Measurements from ENCODE around the gene CCDC183.

DNA sequence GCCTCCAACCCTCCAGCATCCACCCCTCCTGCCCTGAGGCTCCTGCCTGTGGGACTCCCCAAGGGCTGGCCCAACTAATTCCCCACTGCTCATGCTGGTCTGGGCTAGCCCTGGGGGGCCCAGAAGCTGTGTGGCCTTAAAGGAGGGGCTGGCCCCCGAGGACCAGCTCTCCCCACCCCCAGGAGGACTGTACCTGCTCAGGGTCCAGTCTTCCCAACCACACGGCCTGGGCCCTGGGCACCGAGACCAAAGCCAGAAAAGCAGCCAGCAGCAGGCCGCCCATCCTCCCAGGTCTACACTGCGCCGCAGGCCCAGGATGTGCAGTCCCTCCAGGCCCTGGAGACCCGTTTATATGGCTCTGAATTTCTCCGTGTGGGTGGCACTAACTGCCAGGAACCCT is 47.9 kb upstream of the CCDC183 start, which contains the start of gene LCN6:
- TF ChIP-seq, protein P1, sequence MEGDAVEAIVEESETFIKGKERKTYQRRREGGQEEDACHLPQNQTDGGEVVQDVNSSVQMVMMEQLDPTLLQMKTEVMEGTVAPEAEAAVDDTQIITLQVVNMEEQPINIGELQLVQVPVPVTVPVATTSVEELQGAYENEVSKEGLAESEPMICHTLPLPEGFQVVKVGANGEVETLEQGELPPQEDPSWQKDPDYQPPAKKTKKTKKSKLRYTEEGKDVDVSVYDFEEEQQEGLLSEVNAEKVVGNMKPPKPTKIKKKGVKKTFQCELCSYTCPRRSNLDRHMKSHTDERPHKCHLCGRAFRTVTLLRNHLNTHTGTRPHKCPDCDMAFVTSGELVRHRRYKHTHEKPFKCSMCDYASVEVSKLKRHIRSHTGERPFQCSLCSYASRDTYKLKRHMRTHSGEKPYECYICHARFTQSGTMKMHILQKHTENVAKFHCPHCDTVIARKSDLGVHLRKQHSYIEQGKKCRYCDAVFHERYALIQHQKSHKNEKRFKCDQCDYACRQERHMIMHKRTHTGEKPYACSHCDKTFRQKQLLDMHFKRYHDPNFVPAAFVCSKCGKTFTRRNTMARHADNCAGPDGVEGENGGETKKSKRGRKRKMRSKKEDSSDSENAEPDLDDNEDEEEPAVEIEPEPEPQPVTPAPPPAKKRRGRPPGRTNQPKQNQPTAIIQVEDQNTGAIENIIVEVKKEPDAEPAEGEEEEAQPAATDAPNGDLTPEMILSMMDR (IDR thresholded peaks at IDR 0.05 in 8 of 11, conservative IDR thresholded peaks at IDR 0.05 in 3 of 11) = no peak
- TF ChIP-seq POLR2A (IDR thresholded peaks at IDR 0.05) = no peak

All from spleen (tissue), 7 donors.